Gastroesophageal sphincter (tissue), 4 donors: ENCODE data around the gene CELSR1. TPM values are rescaled to one million over a fixed set of nuclear protein-coding genes. Genes with fewer than 3 reads are reported as not detected.

Experiments
- ATAC-seq: fragments of 150-250 bp; one replicate; pipeline ENCODE4 v1.9.1; 2016; ENCODE audit warnings: mild to moderate bottlenecking, moderate library complexity
- H3K27ac ChIP-seq, 4 donors: fragments of 200-600 bp; sonication (generic) in 3 of 4; 1 replicate in 3 of 4; 2 replicates in 1 of 4; pipeline ENCODE4 v1.5.1; 2016 to 2019
- H3K27me3 ChIP-seq: fragments of 200-600 bp; sonication (generic); one replicate; pipeline ENCODE4 v1.5.1; 2019
- H3K36me3 ChIP-seq, 2 donors: fragments of 200-600 bp; sonication (generic); one replicate each; pipeline ENCODE4 v1.5.1; 2019; ENCODE audit warnings: control low read depth in 1 of 2
- H3K4me1 ChIP-seq, 3 donors: fragments of 200-600 bp; sonication (generic); 1 replicate in 2 of 3; 2 replicates in 1 of 3; pipeline ENCODE4 v1.5.1; 2016 to 2019; ENCODE audit warnings: control low read depth in 2 of 3
- H3K4me3 ChIP-seq, 2 donors: fragments of 200-600 bp; sonication (generic); one replicate each; pipeline ENCODE4 v1.5.1; 2019; ENCODE audit warnings: mild to moderate bottlenecking in 1 of 2, moderate library complexity in 1 of 2
- H3K9me3 ChIP-seq, 3 donors: fragments of 200-600 bp; sonication (generic); one replicate each; pipeline ENCODE4 v1.5.1; 2017 to 2019; ENCODE audit warnings: control low read depth in 2 of 3
- EP300 ChIP-seq: sonication (generic); formaldehyde crosslinking; IDR thresholded peaks from one replicate; pipeline ENCODE4 v1.6.1; 2017; ENCODE audit warnings: antibody characterized with exemption, mild to moderate bottlenecking
- POLR2A ChIP-seq, 2 donors: fragments of 450-650 bp; IDR thresholded peaks; one replicate each; pipeline ENCODE4 v1.6.1; 2017; ENCODE audit warnings: antibody characterized with exemption in 2 of 2, mild to moderate bottlenecking in 2 of 2, moderate library complexity in 1 of 2
- POLR2AphosphoS5 ChIP-seq: sonication (generic); formaldehyde crosslinking; IDR thresholded peaks from one replicate; pipeline ENCODE4 v1.6.1; 2017; ENCODE audit warnings: antibody characterized with exemption
- WGBS, 2 donors: methylation state at CpG; one replicate each; pipeline ENCODE4 v1.1.5; 2018; ENCODE audit warnings: low coverage in 1 of 2; 5-methylcytosine and 5-hydroxymethylcytosine counted together
- total RNA-seq, 4 donors: library from RNA; depleted of rRNA; stranded (reverse); fragments of >200 nt; gene quantifications; one replicate each; pipeline ENCODE4 v1.1.0, GENCODE V29; 2016
- TF ChIP-seq, protein P1 (sequence below), 4 experiments: fragments of 200-600 bp in 2 of 4; fragments of 450-650 bp in 2 of 4; sonication (generic) in 1 of 4; IDR thresholded peaks; one replicate each; pipeline ENCODE4 v1.5.1; 2017 to 2019; ENCODE audit warnings: antibody characterized with exemption in 4 of 4, mild to moderate bottlenecking in 2 of 4, moderate library complexity in 2 of 4

The CELSR1 gene
- total RNA-seq, 4 donors from 2014 or later: 1.7 to 4.8 (median 4.3) TPM

DNA sequence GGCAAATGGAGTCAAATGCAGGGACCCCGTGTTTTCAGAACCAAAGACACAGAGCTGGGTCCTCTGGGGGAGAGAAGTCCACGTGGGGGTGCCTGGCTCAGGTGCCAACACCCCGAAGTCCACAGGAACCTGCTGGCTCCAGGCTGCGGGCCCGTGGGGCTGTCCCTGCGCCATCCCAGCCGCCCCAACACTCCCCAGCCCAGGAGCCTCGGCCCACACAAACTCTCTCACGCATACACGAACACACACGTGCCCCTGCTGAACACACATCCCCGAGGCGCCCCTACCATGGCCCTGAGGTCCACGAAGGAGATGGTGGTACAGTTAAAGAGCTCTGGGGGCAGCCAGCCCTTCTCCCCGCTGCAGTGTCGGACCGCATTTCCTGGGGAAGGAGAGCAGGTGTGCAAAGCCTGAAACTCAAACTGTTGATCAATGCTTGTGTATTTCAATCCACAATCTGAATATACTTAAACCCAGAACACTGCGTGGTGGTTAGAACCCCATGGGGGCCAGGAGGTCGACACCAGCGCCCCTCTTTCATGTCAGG lies 147.2 kb downstream of the CELSR1 start:
- Histone ChIP-seq H3K36me3 (no peaks in the 10 kb centered on the region), H3K4me1 (no peaks in the 10 kb centered on the region), H3K27me3 (no peaks in the 10 kb centered on the region), H3K27ac (no peak overlapping the region), H3K9me3 (no peaks in the 10 kb centered on the region), H3K4me3 (peak overlapping the region in 1 of 2 donors; percentile 4)
- ATAC-seq: no peak
- 70 to 83% methylated on average over 3 to 9 of the region's 20 CpGs for WGBS, 2 donors
- TF ChIP-seq, protein P1, sequence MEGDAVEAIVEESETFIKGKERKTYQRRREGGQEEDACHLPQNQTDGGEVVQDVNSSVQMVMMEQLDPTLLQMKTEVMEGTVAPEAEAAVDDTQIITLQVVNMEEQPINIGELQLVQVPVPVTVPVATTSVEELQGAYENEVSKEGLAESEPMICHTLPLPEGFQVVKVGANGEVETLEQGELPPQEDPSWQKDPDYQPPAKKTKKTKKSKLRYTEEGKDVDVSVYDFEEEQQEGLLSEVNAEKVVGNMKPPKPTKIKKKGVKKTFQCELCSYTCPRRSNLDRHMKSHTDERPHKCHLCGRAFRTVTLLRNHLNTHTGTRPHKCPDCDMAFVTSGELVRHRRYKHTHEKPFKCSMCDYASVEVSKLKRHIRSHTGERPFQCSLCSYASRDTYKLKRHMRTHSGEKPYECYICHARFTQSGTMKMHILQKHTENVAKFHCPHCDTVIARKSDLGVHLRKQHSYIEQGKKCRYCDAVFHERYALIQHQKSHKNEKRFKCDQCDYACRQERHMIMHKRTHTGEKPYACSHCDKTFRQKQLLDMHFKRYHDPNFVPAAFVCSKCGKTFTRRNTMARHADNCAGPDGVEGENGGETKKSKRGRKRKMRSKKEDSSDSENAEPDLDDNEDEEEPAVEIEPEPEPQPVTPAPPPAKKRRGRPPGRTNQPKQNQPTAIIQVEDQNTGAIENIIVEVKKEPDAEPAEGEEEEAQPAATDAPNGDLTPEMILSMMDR (IDR thresholded peaks at IDR 0.05): no peak
- TF ChIP-seq POLR2AphosphoS5 (no peak), POLR2A (IDR thresholded peaks at IDR 0.05) (no peak), EP300 (no peak)

DNA sequence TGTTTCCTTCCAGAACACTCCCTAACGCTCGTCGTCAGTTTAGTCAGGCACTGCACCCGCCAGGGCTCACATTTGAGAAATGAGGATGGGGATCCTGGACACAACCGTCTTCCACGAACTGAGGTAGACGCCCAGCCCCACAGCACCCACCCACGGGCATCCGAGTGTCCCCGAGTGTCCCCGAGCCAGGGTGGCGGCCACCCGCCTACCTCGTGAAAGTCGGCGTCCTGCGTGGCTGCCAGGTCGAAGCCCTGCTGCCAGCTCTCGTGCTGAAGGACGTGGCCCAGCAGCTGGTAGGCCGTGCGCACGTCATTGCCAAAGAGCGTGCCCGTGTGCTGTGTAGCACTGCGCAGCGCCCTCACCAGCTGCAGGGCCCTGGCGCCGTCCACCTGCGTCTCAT lies 148.3 kb downstream of the CELSR1 start:
- Histone ChIP-seq H3K9me3 (no peaks in the 10 kb centered on the region), H3K27ac (no peak overlapping the region), H3K4me3 (no peak overlapping the region), H3K36me3 (no peaks in the 10 kb centered on the region), H3K27me3 (no peaks in the 10 kb centered on the region), H3K4me1 (no peaks in the 10 kb centered on the region)
- ATAC-seq: no peak
- WGBS, 2 donors: no CpG with 5 or more reads among the region's 30 CpGs
- no peak for TF ChIP-seq POLR2A (IDR thresholded peaks at IDR 0.05)

DNA sequence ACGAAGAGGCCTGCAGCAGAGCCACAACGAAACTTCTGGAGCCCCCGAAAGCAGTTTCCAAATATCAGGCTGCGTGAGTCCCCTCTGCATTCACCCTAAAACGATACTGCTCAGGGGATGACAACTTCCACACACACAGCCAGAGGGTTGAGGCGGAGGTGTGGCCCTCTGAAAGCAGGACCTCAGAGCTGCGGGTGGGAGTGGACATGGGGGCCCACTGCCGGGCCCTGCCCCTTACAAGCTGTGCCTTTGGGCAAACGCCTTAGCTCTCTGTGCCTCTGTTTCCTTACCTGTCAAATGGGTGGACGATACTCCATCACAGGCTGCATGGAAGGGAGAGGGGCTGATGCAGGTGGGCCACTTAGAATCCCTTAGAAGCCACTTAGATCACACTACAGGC lies 148.8 kb downstream of the CELSR1 start:
- Histone ChIP-seq H3K36me3 (no peaks in the 10 kb centered on the region), H3K4me1 (no peaks in the 10 kb centered on the region), H3K27ac (no peak overlapping the region), H3K27me3 (no peaks in the 10 kb centered on the region), H3K9me3 (no peaks in the 10 kb centered on the region), H3K4me3 (no peak overlapping the region)
- TF ChIP-seq POLR2A (IDR thresholded peaks at IDR 0.05) (no peak), POLR2AphosphoS5 (no peak), EP300 (no peak)
- TF ChIP-seq, protein P1 (IDR thresholded peaks at IDR 0.05): no peak
- ATAC-seq: no peak
- 60 to 100% methylated on average over 1 to 3 of the region's 10 CpGs for WGBS, 2 donors

DNA sequence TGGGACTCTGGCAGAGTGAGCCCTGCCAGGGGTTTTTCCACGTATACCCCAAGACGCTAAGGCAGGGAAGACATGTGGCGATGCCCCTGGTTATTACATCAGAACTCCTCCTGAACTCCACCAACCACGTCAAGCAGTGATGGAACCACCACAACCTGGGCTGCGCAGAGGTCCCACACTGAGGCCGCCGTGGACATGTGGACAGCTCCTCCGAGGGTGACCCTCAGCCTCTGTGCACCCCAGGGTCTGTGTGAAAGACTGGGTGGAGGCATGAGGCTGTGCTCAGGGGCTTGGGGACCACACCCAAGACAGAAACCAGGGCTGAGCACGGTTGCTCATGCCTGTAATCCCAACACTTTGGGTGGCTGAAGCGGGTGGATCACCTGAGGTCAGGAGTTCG lies 149.7 kb downstream of the CELSR1 start:
- Histone ChIP-seq H3K4me1 (no peaks in the 10 kb centered on the region), H3K4me3 (no peak overlapping the region), H3K36me3 (no peaks in the 10 kb centered on the region), H3K27me3 (no peaks in the 10 kb centered on the region), H3K9me3 (no peaks in the 10 kb centered on the region), H3K27ac (no peak overlapping the region)
- ATAC-seq: no peak
- TF ChIP-seq POLR2AphosphoS5: no peak
- no peak for TF ChIP-seq EP300
- TF ChIP-seq, protein P1 (IDR thresholded peaks at IDR 0.05): no peak
- no peak for TF ChIP-seq POLR2A (IDR thresholded peaks at IDR 0.05)
- 80 to 95% methylated on average over 1 to 3 of the region's 11 CpGs for WGBS, 2 donors

DNA sequence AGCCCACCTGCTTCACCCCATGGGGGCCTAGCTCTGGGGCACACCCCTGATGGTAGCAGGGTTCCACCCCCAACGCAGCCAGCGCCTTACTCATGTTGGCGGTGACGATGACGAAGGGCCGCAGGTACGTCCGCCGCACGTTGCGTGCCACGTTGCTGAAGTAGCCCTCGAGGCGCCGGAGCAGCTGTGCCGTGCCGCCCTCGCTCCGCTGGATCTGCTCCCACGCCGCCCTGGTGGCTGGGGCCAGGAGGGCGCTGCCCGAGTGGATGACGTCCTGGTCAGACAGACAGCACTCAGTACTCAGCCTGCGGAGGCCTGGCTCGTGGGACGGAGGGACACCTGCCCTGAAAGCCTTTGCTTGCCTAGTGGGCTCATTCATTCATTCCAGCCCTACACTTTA lies 151.1 kb downstream of the CELSR1 start:
- H3K9me3 ChIP-seq: no peaks in the 10 kb centered on the region
- H3K36me3 ChIP-seq: no peaks in the 10 kb centered on the region
- no peak overlapping the region for H3K4me3 ChIP-seq
- 85% methylated on average over 4 of the region's 27 CpGs; no CpG with 5 or more reads in 1 of the 2 donors for WGBS, 2 donors
- TF ChIP-seq POLR2AphosphoS5: no peak
- no peak for TF ChIP-seq POLR2A (IDR thresholded peaks at IDR 0.05)
- TF ChIP-seq, protein P1 (IDR thresholded peaks at IDR 0.05): no peak
- no peak for TF ChIP-seq EP300
- H3K4me1 ChIP-seq: no peaks in the 10 kb centered on the region
- H3K27ac ChIP-seq: no peak overlapping the region
- no peaks in the 10 kb centered on the region for H3K27me3 ChIP-seq
- ATAC-seq: no peak
